ENCODE data around the gene PODN.

Gene PODN

GRCh38 chr1:53049574-53049967, 12.4 kb upstream of the PODN start:
- H3K4me2 ChIP-seq: no peak overlapping the region
- H3K9me3 ChIP-seq: no peaks in the 10 kb centered on the region
- H3K4me1 ChIP-seq: no peaks in the 10 kb centered on the region
- H3K4me3 ChIP-seq: no peak overlapping the region
- no peak overlapping the region for H3K27ac ChIP-seq
- H3K9ac ChIP-seq: no peak overlapping the region
- TF ChIP-seq Cebpa-rat (IDR thresholded peaks at IDR 0.05): no peak
- H3K27me3 ChIP-seq: no peaks in the 10 kb centered on the region
- H3K36me3 ChIP-seq: peaks cover 59% of the 10 kb centered on the region
- H4K20me1 ChIP-seq: no peaks in the 10 kb centered on the region

GRCh38 chr1:53050310-53050709, 11.7 kb upstream of the PODN start:
- TF ChIP-seq Cebpa-rat (IDR thresholded peaks at IDR 0.05): no peak
- Histone ChIP-seq H3K36me3 (peaks cover 56% of the 10 kb centered on the region), H3K27ac (no peak overlapping the region), H3K4me2 (no peak overlapping the region), H3K27me3 (no peaks in the 10 kb centered on the region), H3K4me3 (no peak overlapping the region), H3K4me1 (no peaks in the 10 kb centered on the region), H4K20me1 (no peaks in the 10 kb centered on the region), H3K9me3 (no peaks in the 10 kb centered on the region), H3K9ac (no peak overlapping the region)

GRCh38 chr1:53051676-53052075, 10.3 kb upstream of the PODN start:
- TF ChIP-seq Cebpa-rat (IDR thresholded peaks at IDR 0.05): no peak
- no peaks in the 10 kb centered on the region for H4K20me1 ChIP-seq
- H3K27me3 ChIP-seq: no peaks in the 10 kb centered on the region
- H3K9ac ChIP-seq: no peak overlapping the region
- no peak overlapping the region for H3K4me2 ChIP-seq
- H3K36me3 ChIP-seq: peaks cover 55% of the 10 kb centered on the region
- no peaks in the 10 kb centered on the region for H3K4me1 ChIP-seq
- no peak overlapping the region for H3K27ac ChIP-seq
- no peaks in the 10 kb centered on the region for H3K9me3 ChIP-seq
- H3K4me3 ChIP-seq: no peak overlapping the region

GRCh38 chr1:53057127-53057526, 4.9 kb upstream of the PODN start:
- peaks cover 30% of the 10 kb centered on the region for H3K27me3 ChIP-seq
- H3K9ac ChIP-seq: no peak overlapping the region
- no peaks in the 10 kb centered on the region for H3K4me1 ChIP-seq
- TF ChIP-seq Cebpa-rat (IDR thresholded peaks at IDR 0.05): no peak
- H3K36me3 ChIP-seq: peaks cover 15% of the 10 kb centered on the region
- no peaks in the 10 kb centered on the region for H4K20me1 ChIP-seq
- peaks cover 12% of the 10 kb centered on the region; the same call in 1 of the 2 replicates for H3K9me3 ChIP-seq
- no peak overlapping the region for H3K4me3 ChIP-seq
- H3K4me2 ChIP-seq: no peak overlapping the region
- H3K27ac ChIP-seq: no peak overlapping the region

- Histone ChIP-seq H3K36me3 (no peaks in the 10 kb centered on the region), H3K9me3 (peaks cover 18% of the 10 kb centered on the region; the same call in 1 of the 2 replicates), H3K4me3 (no peak overlapping the region), H3K9ac (no peak overlapping the region), H3K27ac (no peak overlapping the region), H3K27me3 (peaks cover 58% of the 10 kb centered on the region), H4K20me1 (no peaks in the 10 kb centered on the region), H3K4me2 (no peak overlapping the region), H3K4me1 (no peaks in the 10 kb centered on the region)
- no peak for TF ChIP-seq Cebpa-rat (IDR thresholded peaks at IDR 0.05)
These were observed 1.4 kb upstream of the PODN start for GRCh38 chr1:53060579-53060978.

- Histone ChIP-seq H3K9ac (no peak overlapping the region), H3K4me3 (no peak overlapping the region), H3K9me3 (peaks cover 18% of the 10 kb centered on the region; the same call in 1 of the 2 replicates)
These were observed 722 bp upstream of the PODN start for GRCh38 chr1:53061123-53061858.

GRCh38 chr1:53062708-53063591, 937 bp downstream of the PODN start:
- Histone ChIP-seq H3K9me3 (peaks cover 18% of the 10 kb centered on the region; the same call in 1 of the 2 replicates), H3K36me3 (no peaks in the 10 kb centered on the region), H3K9ac (no peak overlapping the region), H3K4me3 (no peak overlapping the region), H3K27me3 (peaks cover 58% of the 10 kb centered on the region), H3K4me1 (no peaks in the 10 kb centered on the region), H4K20me1 (no peaks in the 10 kb centered on the region), H3K27ac (no peak overlapping the region), H3K4me2 (no peak overlapping the region)
- TF ChIP-seq Cebpa-rat (IDR thresholded peaks at IDR 0.05): no peak

More at GRCh38 chr1:53061123-53061858, 722 bp upstream of the PODN start:
- no peaks in the 10 kb centered on the region for H3K36me3 ChIP-seq
- H3K4me1 ChIP-seq: no peaks in the 10 kb centered on the region
- peaks cover 58% of the 10 kb centered on the region for H3K27me3 ChIP-seq
- no peak overlapping the region for H3K4me2 ChIP-seq
- H3K27ac ChIP-seq: no peak overlapping the region
- no peaks in the 10 kb centered on the region for H4K20me1 ChIP-seq
- no peak for TF ChIP-seq Cebpa-rat (IDR thresholded peaks at IDR 0.05)

GRCh38 chr1:53063744-53064515, 1.9 kb downstream of the PODN start:
- Histone ChIP-seq H3K9ac (no peak overlapping the region), H3K4me1 (no peaks in the 10 kb centered on the region), H3K36me3 (no peaks in the 10 kb centered on the region), H3K27ac (no peak overlapping the region), H3K9me3 (peaks cover 18% of the 10 kb centered on the region; the same call in 1 of the 2 replicates), H4K20me1 (no peaks in the 10 kb centered on the region), H3K4me3 (no peak overlapping the region), H3K4me2 (no peak overlapping the region), H3K27me3 (peaks cover 58% of the 10 kb centered on the region)
- no peak for TF ChIP-seq Cebpa-rat (IDR thresholded peaks at IDR 0.05)

- Histone ChIP-seq H4K20me1 (no peaks in the 10 kb centered on the region), H3K36me3 (no peaks in the 10 kb centered on the region), H3K4me3 (no peak overlapping the region), H3K4me2 (no peak overlapping the region), H3K4me1 (no peaks in the 10 kb centered on the region), H3K27me3 (peaks cover 46% of the 10 kb centered on the region), H3K9ac (no peak overlapping the region), H3K9me3 (peaks cover 18% of the 10 kb centered on the region; the same call in 1 of the 2 replicates), H3K27ac (no peak overlapping the region)
- no peak for TF ChIP-seq Cebpa-rat (IDR thresholded peaks at IDR 0.05)
These were observed 3.4 kb downstream of the PODN start for GRCh38 chr1:53065391-53065790.

All from BLaER1 (cell line).